GM12878 (cell line): ENCODE measurements around the gene PPP1CA. TPM values are rescaled to one million over a fixed set of nuclear protein-coding genes. Genes with fewer than 3 reads are reported as not detected.

Source experiments
- ATAC-seq: fragments of 200-7000 bp; cut with Tn5 transposase; 3 replicates; pipeline ENCODE4 v1.9.1; 2020; ENCODE audit warnings: mild to moderate bottlenecking, moderate library complexity
- BruUV-seq: library from RNA; stranded (reverse); fragments of 400-500 nt; replicated peaks from 2 replicates; lab custom pipeline; 2021; lab: Mats Ljungman, UMichigan
- CTCF ChIA-PET: fragments of 300-600 bp; sonication (Branson Sonifier 250); formaldehyde crosslinking; extraction: SDS; loops from one replicate; lab custom pipeline; 2021; ENCODE audit warnings: inconsistent platforms; lab: Yijun Ruan, JAX
- POLR2A ChIA-PET: fragments of 350-600 bp; formaldehyde crosslinking; extraction: SDS; loops from one replicate; lab custom pipeline; 2021; ENCODE audit warnings: inconsistent platforms; lab: Charles Lee
- RAD21 ChIA-PET: fragments of 300-600 bp; sonication (Branson Sonifier 250); formaldehyde crosslinking; loops from one replicate; lab custom pipeline; 2023; ENCODE audit warnings: antibody characterized with exemption; ENCODE audit not compliant: unreplicated experiment; lab: Charles Lee
- SMC1A ChIA-PET: fragments of 300-600 bp; sonication (Branson Sonifier 250); formaldehyde crosslinking; loops from one replicate; lab custom pipeline; 2023; ENCODE audit not compliant: unreplicated experiment, uncharacterized antibody; lab: Charles Lee
- DNase-seq: peaks from one replicate; pipeline ENCODE4 v3.0.0-alpha.2; 2011; ENCODE audit warnings: low read depth, low spot score
- FAIRE-seq: peaks from 3 replicates; lab custom pipeline; 2011; peaks lifted over from hg19 to GRCh38; lab: Jason Lieb, UNC
- H2AFZ ChIP-seq: 2 replicates; pipeline ENCODE4 v1.6.0; 2011; ENCODE audit warnings: low read depth, low read length, control low read depth; ENCODE audit not compliant: control insufficient read depth
- H3K27ac ChIP-seq: 2 replicates; pipeline ENCODE4 v1.5.1; 2011; ENCODE audit warnings: control low read depth; ENCODE audit not compliant: control insufficient read depth, insufficient read depth
- H3K27me3 ChIP-seq, 2 experiments: replicated peaks in 1 of 2; 2 replicates each; pipeline versions ENCODE4 v1.6.0 to v1.6.1; 2011; ENCODE audit warnings: low read length in 1 of 2; ENCODE audit not compliant: control insufficient read depth in 2 of 2, insufficient read depth in 2 of 2
- H3K36me3 ChIP-seq, 2 experiments: 2 replicates each; pipeline ENCODE4 v1.5.1; 2011; ENCODE audit warnings: low read length in 1 of 2; ENCODE audit not compliant: control insufficient read depth in 2 of 2, insufficient read depth in 2 of 2
- H3K4me1 ChIP-seq: 2 replicates; pipeline ENCODE4 v1.6.1; 2011; ENCODE audit warnings: mild to moderate bottlenecking, low read length, moderate library complexity, mixed read lengths; ENCODE audit not compliant: control insufficient read depth, insufficient read depth
- H3K4me2 ChIP-seq: 2 replicates; pipeline ENCODE4 v1.6.0; 2011; ENCODE audit warnings: control low read depth; ENCODE audit not compliant: control insufficient read depth, insufficient read depth
- H3K4me3 ChIP-seq: fragments of 200-600 bp; sonication (generic); 2 replicates; pipeline ENCODE4 v1.5.1; 2016
- H3K79me2 ChIP-seq: 2 replicates; pipeline ENCODE4 v1.6.0; 2011; ENCODE audit warnings: low read length; ENCODE audit not compliant: control insufficient read depth, insufficient read depth
- H3K9ac ChIP-seq: 2 replicates; pipeline ENCODE4 v1.8.0; 2011; ENCODE audit warnings: low read length, control low read depth, mixed read lengths; ENCODE audit not compliant: control insufficient read depth, insufficient read depth
- H3K9me3 ChIP-seq: replicated peaks from 3 replicates; pipeline ENCODE4 v1.5.1; 2011; ENCODE audit warnings: mild to moderate bottlenecking, low read length; ENCODE audit not compliant: control insufficient read depth, insufficient read depth
- H4K20me1 ChIP-seq: 2 replicates; pipeline ENCODE4 v1.6.0; 2011; ENCODE audit not compliant: control insufficient read depth, insufficient read depth
- BMI1 ChIP-seq: fragments of 450-650 bp; IDR thresholded peaks from 2 replicates; pipeline ENCODE4 v1.6.1; 2016; ENCODE audit warnings: mild to moderate bottlenecking, moderate library complexity, borderline replicate concordance
- EP300 ChIP-seq, 2 experiments: fragments of 150-350 bp in 1 of 2; IDR thresholded peaks; 2 replicates each; pipeline ENCODE4 v1.6.1; 2011 to 2012; ENCODE audit warnings: low read depth in 2 of 2, low read length in 2 of 2, borderline replicate concordance in 1 of 2, improper control_type of control experiment in 1 of 2, inconsistent platforms in 1 of 2; ENCODE audit not compliant: control insufficient read depth in 1 of 2
- KAT2A ChIP-seq: conservative IDR thresholded peaks from 2 replicates; pipeline ENCODE4 v1.6.1; 2011; ENCODE audit warnings: low read depth, low read length; ENCODE audit not compliant: control insufficient read depth
- LARP7 ChIP-seq: fragments of 450-650 bp; IDR thresholded peaks from 2 replicates; pipeline ENCODE4 v1.6.1; 2017; ENCODE audit warnings: mild to moderate bottlenecking
- MLLT1 ChIP-seq: fragments of 450-650 bp; IDR thresholded peaks from 2 replicates; pipeline ENCODE4 v1.6.1; 2016; ENCODE audit warnings: mild to moderate bottlenecking
- POLR2AphosphoS5 ChIP-seq: IDR thresholded peaks from 2 replicates; pipeline ENCODE4 v1.6.1; 2011; ENCODE audit warnings: mild to moderate bottlenecking, low read length, inconsistent platforms
- STAT1 ChIP-seq: fragments of 450-650 bp; conservative IDR thresholded peaks from 2 replicates; pipeline ENCODE4 v1.6.1; 2014; ENCODE audit warnings: antibody characterized with exemption, mild to moderate bottlenecking
- STAT3 ChIP-seq: IDR thresholded peaks from 2 replicates; pipeline ENCODE4 v1.6.1; 2011; ENCODE audit warnings: low read depth, low read length, improper control_type of control experiment
- SUZ12 ChIP-seq: fragments of 200-600 bp; sonication (generic); IDR thresholded peaks from one replicate; pipeline ENCODE4 v1.6.1; 2018; ENCODE audit warnings: antibody characterized with exemption, mild to moderate bottlenecking; ENCODE audit not compliant: unreplicated experiment
- WRNIP1 ChIP-seq: IDR thresholded peaks from 2 replicates; pipeline ENCODE4 v1.6.1; 2011; ENCODE audit warnings: low read depth, low read length, improper control_type of control experiment, borderline replicate concordance
- ZNF592 ChIP-seq: fragments of 450-650 bp; IDR thresholded peaks from 2 replicates; pipeline ENCODE4 v1.6.1; 2017; ENCODE audit warnings: mild to moderate bottlenecking, moderate library complexity
- WGBS: methylation state at CpG from one replicate; pipeline ENCODE4 v1.1.6; 2016; ENCODE audit warnings: low lambda C conversion rate; ENCODE audit not compliant: insufficient replicate concordance, insufficient coverage; ENCODE audit errors: missing lambda C conversion rate; 5-methylcytosine and 5-hydroxymethylcytosine counted together
- in situ Hi-C: fragments of 300-500 bp; cut with MboI; formaldehyde crosslinking; loops from 9 replicates; pipeline ENCODE4 v1.14.3; 2018; ENCODE audit warnings: mixed read lengths
- intact Hi-C: fragments of 100-400 bp; cut with micrococcal nuclease; formaldehyde crosslinking; loops from one replicate; pipeline ENCODE4 v1.14.2; 2022; ENCODE audit not compliant: unreplicated experiment
- polyA plus RNA-seq, 11 experiments: library from polyadenylated mRNA; depleted of rRNA in 4 of 11; unstranded in 6 of 11; stranded (reverse) in 5 of 11; fragments of >200 nt; fragmentation: Nextera tagmentation in 4 of 11; fragmentation: Illumina TruSeq in 1 of 11; extraction: Ambion mirVana in 4 of 11; extraction: Trizol in 1 of 11; gene quantifications; 1 replicate in 1 of 11; 2 replicates in 10 of 11; pipeline versions ENCODE4 v1.2.1 to v1.2.3, GENCODE V29; 2011 to 2016; ENCODE audit warnings: inconsistent platforms in 2 of 11, missing spikeins in 2 of 11, low read depth in 1 of 11
- total RNA-seq, 4 experiments: library from RNA; depleted of rRNA in 3 of 4; stranded (reverse); fragments of >200 nt in 3 of 4; fragmentation: Illumina TruSeq in 1 of 4; extraction: Trizol in 1 of 4; gene quantifications; 2 replicates each; pipeline versions ENCODE4 v1.2.1 to v1.2.3, GENCODE V29; 2013 to 2021

The PPP1CA gene
- total and polyA plus RNA-seq, 10 of the 15 experiments (the other 5 are each of a cell fraction or from before 2014, with no cell fraction given), result 26.4 to 458 (median 240) TPM

- TF ChIP-seq MLLT1, result peak; percentile 88
- TF ChIP-seq, all 136 proteins: peak for 11
These were observed 33.0 kb downstream of the PPP1CA start (continued) for GRCh38 chr11:67368621-67369020.

GRCh38 chr11:67367761-67368227 lies 33.9 kb downstream of the PPP1CA start:
- no peak overlapping the region for H3K27ac ChIP-seq
- 79% methylated on average over 6 of the region's 7 CpGs for WGBS

More at GRCh38 chr11:67367761-67368227, 33.9 kb downstream of the PPP1CA start:
- ChIA-PET RAD21 (interaction anchor here (0.7 to 0.8 kb wide), 2 partner anchors 11 to 15 kb away, joined by 3 read pairs; no protein-coding TSS in a partner anchor), POLR2A (interaction anchor here (5.1 kb wide), 1 partner anchor 13 kb away, joined by 42 read pairs; the partner anchor contains the start of gene POLD4), SMC1A (interaction anchor here (21.3 kb wide), 1 partner anchor 12 kb away, joined by 646 read pairs; the partner anchor contains the start of gene POLD4), CTCF (interaction anchor here (25.5 to 26.2 kb wide), 2 partner anchors 6 to 12 kb away, joined by 1301 read pairs; partner anchors contain the start of genes CLCF1, POLD4 and RAD9A)
- no TSS peak for BruUV-seq
- FAIRE-seq, result no peak
- H3K9me3 ChIP-seq, result no peaks in the 10 kb centered on the region
- H3K36me3 ChIP-seq, result no peaks in the 10 kb centered on the region
- peaks cover 1 to 4% of the 10 kb centered on the region in 2 experiments; a peak in 3 of 4 replicates for H3K27me3 ChIP-seq
- no peak overlapping the region for H2AFZ ChIP-seq
- H3K4me3 ChIP-seq, result no peak overlapping the region
- TF ChIP-seq BMI1 (no peak), SUZ12 (no peak), LARP7 (no peak), ZNF592 (no peak), STAT3 (no peak), WRNIP1 (no peak), EP300 (IDR thresholded peaks at IDR 0.05; ENCODE audit: borderline replicate concordance in 1 of 2, control insufficient read depth in 1 of 2, low read depth in 2 of 2, low read length in 2 of 2) (no peak), STAT1 (no peak), KAT2A (no peak), POLR2AphosphoS5 (no peak)
- intact Hi-C loops (no loop called here), in situ Hi-C loops (no loop called here)
- H4K20me1 ChIP-seq, result peaks cover 8% of the 10 kb centered on the region; the same call in 1 of the 2 replicates
- H3K4me1 ChIP-seq, result peaks cover 19% of the 10 kb centered on the region
- DNase-seq, result no peak
- H3K9ac ChIP-seq, result no peak overlapping the region
- no peak overlapping the region for H3K4me2 ChIP-seq
- ATAC-seq, result no peak
- H3K79me2 ChIP-seq, result no peaks in the 10 kb centered on the region
